ENCODE data around the gene SEC16B.

Gene SEC16B

GRCh38 chr1:177902266-177902665 lies 67.6 kb downstream of the SEC16B start:
- DNase-seq (ENCODE audit: low spot score), result no peak

DNA sequence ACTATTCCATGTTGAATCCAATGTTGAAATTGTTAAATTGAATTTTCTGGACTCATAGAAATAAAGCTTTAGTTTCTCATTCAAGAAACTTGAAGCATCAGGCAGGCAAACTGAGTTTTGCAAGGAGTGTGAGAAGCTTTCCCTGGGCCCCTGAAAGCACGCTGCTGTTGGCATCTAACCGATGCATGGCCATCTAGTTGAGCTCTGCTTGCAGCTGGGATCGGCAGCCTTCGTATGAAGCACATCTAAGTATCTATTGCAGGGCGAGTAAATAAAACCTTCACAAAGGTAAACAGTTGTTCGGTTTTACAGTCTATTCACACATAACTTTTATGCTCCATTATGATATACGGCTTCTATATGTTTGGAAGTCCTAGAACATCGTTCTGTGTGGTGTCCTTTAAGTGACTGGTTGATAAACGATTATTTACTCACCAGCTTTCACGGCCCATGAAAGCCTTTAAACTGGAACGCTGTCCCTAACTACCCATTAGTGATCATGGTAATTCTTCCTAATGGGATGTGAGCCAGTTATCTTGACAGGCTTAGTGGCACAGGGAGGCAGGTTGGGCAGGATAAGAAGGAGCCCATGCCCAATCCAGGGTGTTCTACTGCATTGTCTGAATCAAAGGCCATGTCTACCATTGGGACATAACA lies 71.7 kb downstream of the SEC16B start:
- no peak for DNase-seq (ENCODE audit: low spot score)

GRCh38 chr1:177897281-177897997 lies 72.4 kb downstream of the SEC16B start:
- no peak for DNase-seq (ENCODE audit: low spot score)

Measured in D341Med (cell line).